Gastrocnemius medialis (tissue), 4 donors: ENCODE measurements around the gene ENTHD1.

Source experiments
- CTCF ChIP-seq, 5 experiments: fragments of 450-650 bp in 3 of 5; fragments of 200-600 bp in 2 of 5; sonication (generic) in 2 of 5; IDR thresholded peaks in 4 of 5; conservative IDR thresholded peaks in 1 of 5; 1 replicate in 4 of 5; 2 replicates in 1 of 5; pipeline ENCODE4 v1.5.1; 2016 to 2019; ENCODE audit warnings: antibody characterized with exemption in 5 of 5, mild to moderate bottlenecking in 3 of 5, moderate library complexity in 3 of 5
- POLR2A ChIP-seq, 2 donors: fragments of 450-650 bp; IDR thresholded peaks; one replicate each; pipeline ENCODE4 v1.6.1; 2017; ENCODE audit warnings: antibody characterized with exemption in 2 of 2, mild to moderate bottlenecking in 2 of 2, moderate library complexity in 2 of 2

GRCh38 chr22:39914584-39914983 lies 21.0 kb upstream of the ENTHD1 start:
- TF ChIP-seq CTCF (IDR thresholded peaks at IDR 0.05 in 4 of 5, conservative IDR thresholded peaks at IDR 0.05 in 1 of 5) (no peak), POLR2A (IDR thresholded peaks at IDR 0.05) (no peak)
